ENCODE results near the gene RIC3.

- no peak for TF ChIP-seq CTCF (IDR thresholded peaks at IDR 0.05; ENCODE audit: poor library complexity)
- TF ChIP-seq EZH2phosphoT487 (IDR thresholded peaks at IDR 0.05; ENCODE audit: low read depth, severe bottlenecking, unreplicated experiment), result no peak
- TF ChIP-seq EZH2 (IDR thresholded peaks at IDR 0.05; ENCODE audit: borderline replicate concordance), result no peak
Observed at GRCh38 chr11:8203414-8203715, 34.5 kb upstream of the RIC3 start.
